Astrocyte (in vitro differentiated cells and primary cell): Measurements from ENCODE around the gene IQUB. TPM values are rescaled to one million over a fixed set of nuclear protein-coding genes. Genes with fewer than 3 reads are reported as not detected.

Source experiments
- DNase-seq: peaks from one replicate; pipeline ENCODE4 v3.0.0-alpha.2; 2010; ENCODE audit warnings: low read depth
- FAIRE-seq: peaks from 2 replicates; lab custom pipeline; 2011; peaks lifted over from hg19 to GRCh38; lab: Jason Lieb, UNC
- H2AFZ ChIP-seq: 2 replicates; pipeline ENCODE4 v1.6.0; 2012; ENCODE audit warnings: low read depth, low read length, inconsistent platforms
- H3K27ac ChIP-seq: 2 replicates; pipeline ENCODE4 v1.5.1; 2011; ENCODE audit warnings: low read depth, low read length, inconsistent platforms
- H3K27me3 ChIP-seq: 2 replicates; pipeline ENCODE4 v1.6.0; 2011; ENCODE audit warnings: low read length, inconsistent platforms; ENCODE audit not compliant: insufficient read depth
- H3K36me3 ChIP-seq: 2 replicates; pipeline ENCODE4 v1.5.1; 2011; ENCODE audit warnings: low read length, inconsistent platforms; ENCODE audit not compliant: insufficient read depth
- H3K4me1 ChIP-seq: 2 replicates; pipeline ENCODE4 v1.5.1; 2011; ENCODE audit warnings: low read length, inconsistent platforms; ENCODE audit not compliant: insufficient read depth
- H3K4me2 ChIP-seq: 2 replicates; pipeline ENCODE4 v1.6.0; 2012; ENCODE audit warnings: low read length, inconsistent platforms
- H3K4me3 ChIP-seq: 2 replicates; pipeline ENCODE4 v1.5.1; 2011; ENCODE audit warnings: low read depth, mild to moderate bottlenecking, low read length, inconsistent platforms; ENCODE audit not compliant: insufficient read depth
- H3K79me2 ChIP-seq: 2 replicates; pipeline ENCODE4 v1.6.0; 2012; ENCODE audit warnings: mild to moderate bottlenecking, low read length, inconsistent platforms; ENCODE audit not compliant: insufficient read depth
- H3K9ac ChIP-seq: 2 replicates; pipeline ENCODE4 v1.6.0; 2012; ENCODE audit warnings: mild to moderate bottlenecking, low read length, inconsistent platforms
- H3K9me3 ChIP-seq: 2 replicates; pipeline ENCODE4 v1.5.1; 2012; ENCODE audit warnings: low read depth, mild to moderate bottlenecking, low read length, inconsistent platforms; ENCODE audit not compliant: insufficient read depth
- H4K20me1 ChIP-seq: 2 replicates; pipeline ENCODE4 v1.6.0; 2012; ENCODE audit warnings: low read length, inconsistent platforms; ENCODE audit not compliant: insufficient read depth
- H3K27ac Mint-ChIP-seq: one replicate; pipeline ENCODE4 v1.8.0; 2021; ENCODE audit warnings: mild to moderate bottlenecking, mixed read lengths; ENCODE audit not compliant: unreplicated experiment
- H3K27me3 Mint-ChIP-seq: one replicate; pipeline ENCODE4 v1.8.0; 2021; ENCODE audit warnings: low read depth, mixed read lengths; ENCODE audit not compliant: unreplicated experiment
- H3K36me3 Mint-ChIP-seq: one replicate; pipeline ENCODE4 v1.8.0; 2021; ENCODE audit warnings: low read depth, mixed read lengths; ENCODE audit not compliant: unreplicated experiment
- H3K4me1 Mint-ChIP-seq: one replicate; pipeline ENCODE4 v1.8.0; 2021; ENCODE audit warnings: low read depth, mixed read lengths; ENCODE audit not compliant: unreplicated experiment
- H3K4me3 Mint-ChIP-seq: one replicate; pipeline ENCODE4 v1.8.0; 2021; ENCODE audit warnings: mild to moderate bottlenecking, moderate library complexity, mixed read lengths; ENCODE audit not compliant: unreplicated experiment
- H3K9me3 Mint-ChIP-seq: one replicate; pipeline ENCODE4 v1.8.0; 2021; ENCODE audit warnings: mild to moderate bottlenecking, mixed read lengths; ENCODE audit not compliant: unreplicated experiment
- CTCF ChIP-seq: IDR thresholded peaks from 2 replicates; pipeline ENCODE4 v1.5.1; 2011; ENCODE audit warnings: low read depth, mild to moderate bottlenecking, inconsistent platforms, low read length, moderate library complexity; ENCODE audit not compliant: insufficient read depth
- EZH2 ChIP-seq: IDR thresholded peaks from 2 replicates; pipeline ENCODE4 v1.6.1; 2012; ENCODE audit warnings: mild to moderate bottlenecking, low read length, inconsistent platforms; ENCODE audit not compliant: insufficient read depth
- total RNA-seq: library from RNA; stranded (reverse); gene quantifications from 2 replicates; pipeline ENCODE4 v1.2.1, GENCODE V29; 2021

Gene IQUB
- total RNA-seq, 1 donor from 2014 or later = 0.59 TPM

- H3K36me3 ChIP-seq = no peaks in the 10 kb centered on the region
- no peaks in the 10 kb centered on the region for H4K20me1 ChIP-seq
- no peak for TF ChIP-seq EZH2
- TF ChIP-seq CTCF = no peak
- no peak overlapping the region for H3K27ac ChIP-seq
- no peaks in the 10 kb centered on the region for H3K27me3 ChIP-seq
- H3K9me3 ChIP-seq = no peaks in the 10 kb centered on the region
- H3K79me2 ChIP-seq = no peaks in the 10 kb centered on the region
- Mint-ChIP-seq H3K4me3 (no peak overlapping the region), H3K4me1 (no peaks in the 10 kb centered on the region), H3K27ac (no peak overlapping the region), H3K27me3 (no peaks in the 10 kb centered on the region), H3K36me3 (no peaks in the 10 kb centered on the region), H3K9me3 (no peaks in the 10 kb centered on the region)
- no peak overlapping the region for H2AFZ ChIP-seq
- H3K4me2 ChIP-seq = no peak overlapping the region
- H3K9ac ChIP-seq = no peak overlapping the region
- no peaks in the 10 kb centered on the region for H3K4me1 ChIP-seq
- no peak overlapping the region for H3K4me3 ChIP-seq
- no peak for FAIRE-seq
- no peak for DNase-seq
Measured at GRCh38 chr7:123571187-123571586, 36.8 kb upstream of the IQUB start.

- no peaks in the 10 kb centered on the region for H3K36me3 Mint-ChIP-seq
- Histone ChIP-seq H3K36me3 (no peaks in the 10 kb centered on the region), H3K9ac (no peak overlapping the region), H4K20me1 (no peaks in the 10 kb centered on the region), H3K27me3 (no peaks in the 10 kb centered on the region), H3K27ac (no peak overlapping the region), H3K4me3 (no peak overlapping the region), H3K4me2 (no peak overlapping the region), H3K79me2 (no peaks in the 10 kb centered on the region), H2AFZ (no peak overlapping the region), H3K9me3 (no peaks in the 10 kb centered on the region), H3K4me1 (no peaks in the 10 kb centered on the region)
- no peak for TF ChIP-seq CTCF
- TF ChIP-seq EZH2 = no peak
- DNase-seq (no peak), FAIRE-seq (peak; percentile 20)
- no peak overlapping the region for H3K27ac Mint-ChIP-seq
- no peak overlapping the region for H3K4me3 Mint-ChIP-seq
- no peaks in the 10 kb centered on the region for H3K27me3 Mint-ChIP-seq
- no peaks in the 10 kb centered on the region for H3K4me1 Mint-ChIP-seq
- H3K9me3 Mint-ChIP-seq = no peaks in the 10 kb centered on the region
Measured at GRCh38 chr7:123570390-123571182, 36.2 kb upstream of the IQUB start.
